GM23338 (cell line): Measurements from ENCODE around the gene DDX31. TPM values are rescaled to one million over a fixed set of nuclear protein-coding genes. Genes with fewer than 3 reads are reported as not detected.

ENCODE experiments used
- CREB1 ChIP-seq: fragments of 250-450 bp; sonication (Bioruptor Pico); IDR thresholded peaks from 2 replicates; pipeline ENCODE4 v1.5.0; 2020; ENCODE audit warnings: low read depth, mild to moderate bottlenecking, moderate library complexity
- CTCF ChIP-seq, 2 experiments: fragments of 200-600 bp in 1 of 2; sonication (generic) in 1 of 2; conservative IDR thresholded peaks; 2 replicates each; pipeline versions ENCODE4 v1.5.1 to v1.6.1; 2016 to 2017; ENCODE audit warnings: antibody characterized with exemption in 2 of 2, low read depth in 2 of 2, mild to moderate bottlenecking in 2 of 2, moderate library complexity in 1 of 2
- EZH2 ChIP-seq: fragments of 200-600 bp; sonication (generic); IDR thresholded peaks from one replicate; pipeline ENCODE4 v1.8.0; 2017; ENCODE audit warnings: antibody characterized with exemption, mild to moderate bottlenecking, low read depth; ENCODE audit not compliant: unreplicated experiment
- EZH2phosphoT487 ChIP-seq: fragments of 200-600 bp; sonication (generic); IDR thresholded peaks from one replicate; pipeline ENCODE4 v1.8.1; 2018; ENCODE audit warnings: antibody characterized with exemption; ENCODE audit not compliant: unreplicated experiment
- JUNB ChIP-seq: IDR thresholded peaks from one replicate; pipeline ENCODE4 v1.6.1; 2016; ENCODE audit warnings: antibody characterized with exemption; ENCODE audit not compliant: unreplicated experiment
- ZNF114 ChIP-seq: fragments of 250-450 bp; sonication (Bioruptor Pico); IDR thresholded peaks from 2 replicates; pipeline ENCODE4 v1.5.0; 2020; ENCODE audit warnings: mild to moderate bottlenecking, moderate library complexity
- ZNF331 ChIP-seq: fragments of 250-450 bp; sonication (Bioruptor Pico); IDR thresholded peaks from 2 replicates; pipeline ENCODE4 v1.5.0; 2020; ENCODE audit warnings: low read depth, mild to moderate bottlenecking, moderate library complexity
- polyA plus RNA-seq: library from polyadenylated mRNA; unstranded; fragments of >200 nt; fragmentation: Nextera tagmentation; extraction: Ambion mirVana; gene quantifications from 2 replicates; pipeline ENCODE4 v1.2.1, GENCODE V29; 2016
- total RNA-seq: library from RNA; depleted of rRNA; stranded (reverse); fragments of >200 nt; shearing (Covaris generic); gene quantifications from 2 replicates; pipeline ENCODE4 v1.2.3, GENCODE V29; 2014
- TF ChIP-seq, protein P1 (sequence below): fragments of 250-450 bp; sonication (Bioruptor Pico); IDR thresholded peaks from 2 replicates; pipeline ENCODE4 v1.5.0; 2020; ENCODE audit warnings: mild to moderate bottlenecking, moderate library complexity
- TF ChIP-seq, protein P2 (sequence below): IDR thresholded peaks from one replicate; pipeline ENCODE4 v1.6.1; 2018; ENCODE audit warnings: antibody characterized with exemption; ENCODE audit not compliant: unreplicated experiment
- TF ChIP-seq, protein P3 (sequence below): IDR thresholded peaks from 2 replicates; pipeline ENCODE4 v1.6.1; 2016; ENCODE audit warnings: antibody characterized with exemption

The DDX31 gene
- total and polyA plus RNA-seq, 2 experiments from 2014 or later = 14.8 to 23.5 TPM

GRCh38 chr9:132627594-132627993 is 42.2 kb downstream of the DDX31 start (continued):
- TF ChIP-seq, protein P1, sequence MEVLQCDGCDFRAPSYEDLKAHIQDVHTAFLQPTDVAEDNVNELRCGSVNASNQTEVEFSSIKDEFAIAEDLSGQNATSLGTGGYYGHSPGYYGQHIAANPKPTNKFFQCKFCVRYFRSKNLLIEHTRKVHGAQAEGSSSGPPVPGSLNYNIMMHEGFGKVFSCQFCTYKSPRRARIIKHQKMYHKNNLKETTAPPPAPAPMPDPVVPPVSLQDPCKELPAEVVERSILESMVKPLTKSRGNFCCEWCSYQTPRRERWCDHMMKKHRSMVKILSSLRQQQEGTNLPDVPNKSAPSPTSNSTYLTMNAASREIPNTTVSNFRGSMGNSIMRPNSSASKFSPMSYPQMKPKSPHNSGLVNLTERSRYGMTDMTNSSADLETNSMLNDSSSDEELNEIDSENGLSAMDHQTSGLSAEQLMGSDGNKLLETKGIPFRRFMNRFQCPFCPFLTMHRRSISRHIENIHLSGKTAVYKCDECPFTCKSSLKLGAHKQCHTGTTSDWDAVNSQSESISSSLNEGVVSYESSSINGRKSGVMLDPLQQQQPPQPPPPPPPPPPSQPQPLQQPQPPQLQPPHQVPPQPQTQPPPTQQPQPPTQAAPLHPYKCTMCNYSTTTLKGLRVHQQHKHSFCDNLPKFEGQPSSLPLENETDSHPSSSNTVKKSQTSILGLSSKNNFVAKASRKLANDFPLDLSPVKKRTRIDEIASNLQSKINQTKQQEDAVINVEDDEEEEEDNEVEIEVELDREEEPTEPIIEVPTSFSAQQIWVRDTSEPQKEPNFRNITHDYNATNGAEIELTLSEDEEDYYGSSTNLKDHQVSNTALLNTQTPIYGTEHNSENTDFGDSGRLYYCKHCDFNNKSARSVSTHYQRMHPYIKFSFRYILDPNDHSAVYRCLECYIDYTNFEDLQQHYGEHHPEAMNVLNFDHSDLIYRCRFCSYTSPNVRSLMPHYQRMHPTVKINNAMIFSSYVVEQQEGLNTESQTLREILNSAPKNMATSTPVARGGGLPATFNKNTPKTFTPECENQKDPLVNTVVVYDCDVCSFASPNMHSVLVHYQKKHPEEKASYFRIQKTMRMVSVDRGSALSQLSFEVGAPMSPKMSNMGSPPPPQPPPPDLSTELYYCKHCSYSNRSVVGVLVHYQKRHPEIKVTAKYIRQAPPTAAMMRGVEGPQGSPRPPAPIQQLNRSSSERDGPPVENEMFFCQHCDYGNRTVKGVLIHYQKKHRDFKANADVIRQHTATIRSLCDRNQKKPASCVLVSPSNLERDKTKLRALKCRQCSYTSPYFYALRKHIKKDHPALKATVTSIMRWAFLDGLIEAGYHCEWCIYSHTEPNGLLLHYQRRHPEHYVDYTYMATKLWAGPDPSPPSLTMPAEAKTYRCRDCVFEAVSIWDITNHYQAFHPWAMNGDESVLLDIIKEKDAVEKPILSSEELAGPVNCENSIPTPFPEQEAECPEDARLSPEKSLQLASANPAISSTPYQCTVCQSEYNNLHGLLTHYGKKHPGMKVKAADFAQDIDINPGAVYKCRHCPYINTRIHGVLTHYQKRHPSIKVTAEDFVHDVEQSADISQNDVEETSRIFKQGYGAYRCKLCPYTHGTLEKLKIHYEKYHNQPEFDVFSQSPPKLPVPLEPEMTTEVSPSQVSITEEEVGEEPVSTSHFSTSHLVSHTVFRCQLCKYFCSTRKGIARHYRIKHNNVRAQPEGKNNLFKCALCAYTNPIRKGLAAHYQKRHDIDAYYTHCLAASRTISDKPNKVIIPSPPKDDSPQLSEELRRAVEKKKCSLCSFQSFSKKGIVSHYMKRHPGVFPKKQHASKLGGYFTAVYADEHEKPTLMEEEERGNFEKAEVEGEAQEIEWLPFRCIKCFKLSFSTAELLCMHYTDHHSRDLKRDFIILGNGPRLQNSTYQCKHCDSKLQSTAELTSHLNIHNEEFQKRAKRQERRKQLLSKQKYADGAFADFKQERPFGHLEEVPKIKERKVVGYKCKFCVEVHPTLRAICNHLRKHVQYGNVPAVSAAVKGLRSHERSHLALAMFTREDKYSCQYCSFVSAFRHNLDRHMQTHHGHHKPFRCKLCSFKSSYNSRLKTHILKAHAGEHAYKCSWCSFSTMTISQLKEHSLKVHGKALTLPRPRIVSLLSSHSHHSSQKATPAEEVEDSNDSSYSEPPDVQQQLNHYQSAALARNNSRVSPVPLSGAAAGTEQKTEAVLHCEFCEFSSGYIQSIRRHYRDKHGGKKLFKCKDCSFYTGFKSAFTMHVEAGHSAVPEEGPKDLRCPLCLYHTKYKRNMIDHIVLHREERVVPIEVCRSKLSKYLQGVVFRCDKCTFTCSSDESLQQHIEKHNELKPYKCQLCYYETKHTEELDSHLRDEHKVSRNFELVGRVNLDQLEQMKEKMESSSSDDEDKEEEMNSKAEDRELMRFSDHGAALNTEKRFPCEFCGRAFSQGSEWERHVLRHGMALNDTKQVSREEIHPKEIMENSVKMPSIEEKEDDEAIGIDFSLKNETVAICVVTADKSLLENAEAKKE = no peak
- TF ChIP-seq ZNF114 = no peak
- TF ChIP-seq EZH2phosphoT487 = no peak
- TF ChIP-seq CREB1 (CRISPR knock-in tag) = no peak
- TF ChIP-seq, protein P2, sequence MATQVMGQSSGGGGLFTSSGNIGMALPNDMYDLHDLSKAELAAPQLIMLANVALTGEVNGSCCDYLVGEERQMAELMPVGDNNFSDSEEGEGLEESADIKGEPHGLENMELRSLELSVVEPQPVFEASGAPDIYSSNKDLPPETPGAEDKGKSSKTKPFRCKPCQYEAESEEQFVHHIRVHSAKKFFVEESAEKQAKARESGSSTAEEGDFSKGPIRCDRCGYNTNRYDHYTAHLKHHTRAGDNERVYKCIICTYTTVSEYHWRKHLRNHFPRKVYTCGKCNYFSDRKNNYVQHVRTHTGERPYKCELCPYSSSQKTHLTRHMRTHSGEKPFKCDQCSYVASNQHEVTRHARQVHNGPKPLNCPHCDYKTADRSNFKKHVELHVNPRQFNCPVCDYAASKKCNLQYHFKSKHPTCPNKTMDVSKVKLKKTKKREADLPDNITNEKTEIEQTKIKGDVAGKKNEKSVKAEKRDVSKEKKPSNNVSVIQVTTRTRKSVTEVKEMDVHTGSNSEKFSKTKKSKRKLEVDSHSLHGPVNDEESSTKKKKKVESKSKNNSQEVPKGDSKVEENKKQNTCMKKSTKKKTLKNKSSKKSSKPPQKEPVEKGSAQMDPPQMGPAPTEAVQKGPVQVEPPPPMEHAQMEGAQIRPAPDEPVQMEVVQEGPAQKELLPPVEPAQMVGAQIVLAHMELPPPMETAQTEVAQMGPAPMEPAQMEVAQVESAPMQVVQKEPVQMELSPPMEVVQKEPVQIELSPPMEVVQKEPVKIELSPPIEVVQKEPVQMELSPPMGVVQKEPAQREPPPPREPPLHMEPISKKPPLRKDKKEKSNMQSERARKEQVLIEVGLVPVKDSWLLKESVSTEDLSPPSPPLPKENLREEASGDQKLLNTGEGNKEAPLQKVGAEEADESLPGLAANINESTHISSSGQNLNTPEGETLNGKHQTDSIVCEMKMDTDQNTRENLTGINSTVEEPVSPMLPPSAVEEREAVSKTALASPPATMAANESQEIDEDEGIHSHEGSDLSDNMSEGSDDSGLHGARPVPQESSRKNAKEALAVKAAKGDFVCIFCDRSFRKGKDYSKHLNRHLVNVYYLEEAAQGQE = no peak
- no peak for TF ChIP-seq JUNB
- no peak for TF ChIP-seq CTCF (conservative IDR thresholded peaks at IDR 0.05; ENCODE audit: low read depth in 2 of 2)
- no peak for TF ChIP-seq ZNF331 (CRISPR knock-in tag)
- TF ChIP-seq, protein P3, sequence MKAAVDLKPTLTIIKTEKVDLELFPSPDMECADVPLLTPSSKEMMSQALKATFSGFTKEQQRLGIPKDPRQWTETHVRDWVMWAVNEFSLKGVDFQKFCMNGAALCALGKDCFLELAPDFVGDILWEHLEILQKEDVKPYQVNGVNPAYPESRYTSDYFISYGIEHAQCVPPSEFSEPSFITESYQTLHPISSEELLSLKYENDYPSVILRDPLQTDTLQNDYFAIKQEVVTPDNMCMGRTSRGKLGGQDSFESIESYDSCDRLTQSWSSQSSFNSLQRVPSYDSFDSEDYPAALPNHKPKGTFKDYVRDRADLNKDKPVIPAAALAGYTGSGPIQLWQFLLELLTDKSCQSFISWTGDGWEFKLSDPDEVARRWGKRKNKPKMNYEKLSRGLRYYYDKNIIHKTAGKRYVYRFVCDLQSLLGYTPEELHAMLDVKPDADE = no peak
- TF ChIP-seq EZH2 = no peak
